HG03135 (cell line): Measurements from ENCODE around the gene RILP.

Experiments
- ATAC-seq: cut with Tn5 transposase; IDR thresholded peaks from one replicate; pipeline ENCODE4 v1.9.1; 2021; ENCODE audit warnings: mild to moderate bottlenecking, moderate library complexity; ENCODE audit not compliant: unreplicated experiment

Gene RILP

DNA sequence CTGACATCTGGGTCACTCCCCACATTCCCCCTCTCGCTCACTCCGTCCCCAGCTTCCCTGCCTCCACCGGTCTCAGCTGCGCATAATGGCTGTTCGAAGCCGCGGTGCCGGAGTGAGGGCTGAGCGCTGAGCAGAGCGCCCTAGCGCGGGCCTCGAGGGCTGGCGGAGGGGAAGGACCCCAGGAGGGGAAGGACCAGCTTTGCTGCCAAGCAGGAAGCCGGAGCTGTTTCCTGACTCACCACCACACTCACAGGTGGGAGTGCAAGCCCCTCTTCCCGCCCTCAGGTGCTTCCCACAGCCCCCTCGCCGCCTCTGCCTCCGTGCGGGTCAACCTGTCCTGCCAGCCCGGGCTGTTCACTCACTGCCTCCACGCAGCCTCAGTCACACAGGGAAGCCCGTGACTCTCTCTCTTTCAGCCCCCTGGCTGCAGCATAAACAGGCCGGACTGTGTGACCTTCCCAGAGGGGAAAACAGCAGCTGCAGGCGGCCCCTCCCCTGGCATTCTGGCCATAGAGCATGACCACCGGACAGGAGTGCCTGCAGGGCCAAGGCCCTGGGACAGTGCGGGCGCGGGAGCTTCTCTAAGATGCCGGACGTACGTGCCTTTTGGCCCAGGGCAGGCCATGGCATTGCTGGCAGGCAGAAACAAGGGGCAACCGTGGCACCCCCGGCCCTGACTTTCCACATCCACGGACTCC is 44.7 kb downstream of the RILP start:
- no peak for ATAC-seq

DNA sequence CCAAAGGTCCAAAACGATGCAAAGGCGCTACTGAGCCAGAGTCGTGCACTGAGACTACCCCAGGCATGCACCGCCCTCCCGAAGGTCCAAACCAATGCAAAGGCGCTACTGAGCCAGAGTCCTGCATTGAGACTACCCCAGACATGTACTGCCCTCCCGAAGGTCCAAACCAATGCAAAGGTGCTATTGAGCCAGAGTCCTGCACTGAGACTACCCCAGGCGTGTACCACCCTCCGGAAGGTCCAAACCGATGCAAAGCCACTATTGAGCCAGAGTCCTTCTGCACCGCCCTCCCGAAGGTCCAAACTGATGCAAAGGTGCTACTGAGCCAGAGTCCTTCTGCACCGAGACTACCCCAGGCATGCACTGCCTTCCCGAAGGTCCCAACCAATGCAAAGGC is 48.1 kb downstream of the RILP start:
- ATAC-seq: no peak

DNA sequence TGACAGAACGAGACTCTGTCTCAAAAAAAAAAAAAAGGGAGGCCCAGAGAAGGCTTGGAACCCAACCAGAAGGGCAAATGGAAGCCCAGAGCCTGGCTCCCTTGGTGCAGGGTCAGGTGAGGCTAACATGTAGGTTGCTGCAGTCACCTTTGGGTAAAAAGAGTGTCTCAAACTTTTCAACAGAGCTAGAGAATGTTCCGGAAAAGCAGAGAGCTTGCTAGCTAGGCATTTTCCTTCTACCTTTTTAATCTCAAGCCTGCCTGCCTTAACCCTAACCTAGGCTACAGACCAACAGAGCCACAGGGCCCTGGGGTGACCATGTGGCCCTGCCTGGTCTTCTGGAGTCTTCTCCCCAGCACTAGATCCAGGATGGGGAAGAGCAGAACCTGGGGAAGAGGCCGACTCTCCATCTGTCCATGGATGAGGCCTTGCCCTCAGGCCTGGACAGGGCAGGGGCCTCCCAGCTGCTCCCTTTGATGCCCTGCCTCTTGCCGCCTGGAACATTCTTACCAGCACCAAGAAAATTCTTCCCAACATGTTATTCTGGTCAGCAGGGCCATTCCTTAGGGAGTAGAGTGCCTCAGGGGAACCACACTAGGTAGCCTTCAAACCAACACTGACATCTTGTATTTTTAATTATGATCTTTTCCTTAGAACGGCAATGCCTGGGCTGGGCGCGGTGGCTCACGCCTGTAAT is 51.1 kb downstream of the RILP start:
- no peak for ATAC-seq

DNA sequence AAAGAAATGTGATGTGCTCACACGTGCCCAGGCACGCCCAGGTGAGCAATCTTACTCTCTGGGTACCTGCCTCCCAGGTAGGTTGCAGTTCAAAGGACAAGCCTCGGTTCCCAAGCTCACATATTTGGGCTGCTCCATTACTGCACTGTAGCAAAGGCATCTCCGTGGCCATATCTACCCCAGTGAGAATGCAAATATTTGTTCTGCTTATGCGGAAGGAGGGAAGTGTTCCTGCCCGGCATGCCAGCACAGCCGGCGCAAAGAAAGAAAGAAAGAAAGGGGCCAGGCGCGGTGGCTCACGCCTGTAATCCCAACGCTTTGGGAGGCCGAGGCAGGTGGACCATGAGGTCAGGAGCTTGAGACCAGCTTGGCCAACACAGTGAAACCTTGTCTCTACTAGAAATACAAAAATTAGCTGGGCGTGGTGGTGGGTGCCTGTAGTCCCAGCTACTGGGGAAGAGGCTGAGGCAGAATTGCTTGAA is 51.8 kb downstream of the RILP start:
- no peak for ATAC-seq
